Measurements from ENCODE around the gene RAI1.

RAI1 gene

DNA sequence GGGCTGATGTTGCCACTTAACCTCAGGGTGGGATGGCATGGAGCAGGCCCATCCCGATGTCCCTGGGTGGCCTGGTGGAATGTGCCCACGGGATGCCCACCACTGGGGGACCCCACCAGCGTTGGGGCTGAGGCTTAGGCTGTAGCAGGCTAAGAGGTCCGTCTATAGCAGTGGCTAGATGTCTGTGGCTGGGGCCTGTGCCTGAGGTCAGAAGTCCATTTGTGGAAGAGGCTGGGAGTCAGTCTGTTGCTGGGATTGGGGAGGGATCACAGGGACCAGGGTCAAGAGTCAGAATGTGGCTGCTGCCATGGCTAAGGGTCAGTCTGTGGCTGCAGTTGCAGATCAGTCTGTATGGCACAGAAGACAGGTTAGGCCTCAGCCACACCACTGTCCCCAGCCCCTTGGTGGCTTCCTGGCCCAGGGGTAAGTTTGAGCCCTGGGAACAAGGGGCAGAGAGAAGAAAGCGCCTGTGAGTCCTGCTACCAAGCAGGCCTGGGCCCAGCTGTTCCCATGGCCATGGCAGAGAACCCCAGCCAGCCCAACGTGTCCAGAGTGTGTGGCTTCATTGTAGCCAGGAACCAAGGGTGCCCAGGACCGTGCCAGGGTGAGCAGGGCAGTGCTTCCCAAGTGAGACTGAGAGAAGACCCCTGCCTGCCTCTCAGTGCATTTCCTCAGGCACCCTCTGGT, 35.7 kb downstream of the RAI1 start:
- DNase-seq (ENCODE audit: low read depth), result no peak

DNA sequence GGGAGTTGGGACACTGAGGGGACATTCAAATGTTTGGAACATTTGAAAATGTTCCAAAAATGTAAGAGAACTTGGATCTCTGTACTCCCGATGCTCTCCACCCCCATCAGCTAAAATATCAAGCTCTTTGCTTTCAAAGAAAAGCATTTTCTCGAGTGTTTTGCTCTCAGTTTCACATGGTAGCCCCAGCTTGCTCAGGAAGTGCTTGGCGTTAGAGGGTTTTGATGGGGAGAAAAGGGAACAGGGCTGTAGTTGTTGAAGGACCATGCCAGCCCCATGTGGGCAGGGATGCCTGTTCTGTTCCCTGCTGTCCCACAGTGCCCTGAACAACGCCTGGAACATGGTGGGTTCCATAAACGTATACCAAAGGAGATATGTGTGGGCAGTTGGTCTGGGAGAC, 37.0 kb downstream of the RAI1 start:
- no peak for DNase-seq (ENCODE audit: low read depth)

GRCh38 chr17:17719199-17719940, 38.1 kb downstream of the RAI1 start:
- DNase-seq (ENCODE audit: low read depth), result no peak

DNA sequence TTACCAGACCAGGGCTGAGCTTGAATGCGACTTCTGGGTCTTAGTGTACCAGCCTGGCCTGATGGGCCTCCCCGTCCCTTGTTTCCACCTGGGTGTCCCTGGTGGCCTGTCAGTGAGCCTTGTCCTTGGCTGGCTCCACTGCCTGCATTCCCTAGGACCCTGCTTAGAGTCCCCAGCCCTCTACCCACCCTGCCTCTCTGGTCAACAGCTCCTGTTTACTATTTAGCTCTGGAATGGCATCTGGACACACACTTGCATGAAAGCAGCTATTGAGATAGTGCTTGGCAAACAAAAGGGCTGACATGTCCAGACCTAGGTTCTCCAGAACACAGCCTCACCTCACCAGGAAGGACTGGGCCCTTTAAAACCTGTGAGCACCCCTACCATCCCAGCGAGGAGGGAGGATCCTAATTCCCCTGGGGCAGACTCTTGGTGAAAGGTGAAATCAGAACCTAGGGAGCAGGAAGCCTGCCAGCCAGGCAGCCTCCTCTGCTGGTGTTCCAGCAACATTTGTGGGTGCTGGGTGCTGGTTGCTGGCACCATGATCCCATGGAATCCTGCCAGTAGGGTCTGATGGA, 38.8 kb downstream of the RAI1 start:
- DNase-seq (ENCODE audit: low read depth), result no peak

DNA sequence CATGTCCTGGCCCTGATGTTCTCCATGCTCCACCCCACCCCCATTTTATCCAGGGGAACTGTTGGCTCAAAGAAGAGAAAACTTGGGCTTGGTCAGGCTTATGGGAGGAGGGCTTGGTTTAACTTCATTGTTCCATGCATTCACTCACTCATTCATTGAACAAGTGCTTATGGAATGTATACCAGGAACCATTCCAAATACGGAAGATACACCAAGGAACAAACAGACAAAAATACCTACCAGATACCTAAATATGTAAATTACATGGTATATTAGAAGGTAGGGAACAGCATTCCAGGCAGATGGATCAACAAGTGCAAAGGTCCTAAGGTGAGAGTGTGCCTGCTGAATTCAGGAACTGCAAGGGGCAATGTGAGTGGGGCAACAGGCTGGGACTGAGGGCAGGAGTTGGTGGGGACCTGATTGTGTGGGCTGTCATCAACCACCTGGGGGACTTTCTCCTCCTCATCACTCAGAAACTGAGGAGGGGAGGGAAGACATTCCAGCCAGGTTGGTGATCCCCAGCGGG, 39.9 kb downstream of the RAI1 start:
- DNase-seq (ENCODE audit: low read depth), result no peak

DNA sequence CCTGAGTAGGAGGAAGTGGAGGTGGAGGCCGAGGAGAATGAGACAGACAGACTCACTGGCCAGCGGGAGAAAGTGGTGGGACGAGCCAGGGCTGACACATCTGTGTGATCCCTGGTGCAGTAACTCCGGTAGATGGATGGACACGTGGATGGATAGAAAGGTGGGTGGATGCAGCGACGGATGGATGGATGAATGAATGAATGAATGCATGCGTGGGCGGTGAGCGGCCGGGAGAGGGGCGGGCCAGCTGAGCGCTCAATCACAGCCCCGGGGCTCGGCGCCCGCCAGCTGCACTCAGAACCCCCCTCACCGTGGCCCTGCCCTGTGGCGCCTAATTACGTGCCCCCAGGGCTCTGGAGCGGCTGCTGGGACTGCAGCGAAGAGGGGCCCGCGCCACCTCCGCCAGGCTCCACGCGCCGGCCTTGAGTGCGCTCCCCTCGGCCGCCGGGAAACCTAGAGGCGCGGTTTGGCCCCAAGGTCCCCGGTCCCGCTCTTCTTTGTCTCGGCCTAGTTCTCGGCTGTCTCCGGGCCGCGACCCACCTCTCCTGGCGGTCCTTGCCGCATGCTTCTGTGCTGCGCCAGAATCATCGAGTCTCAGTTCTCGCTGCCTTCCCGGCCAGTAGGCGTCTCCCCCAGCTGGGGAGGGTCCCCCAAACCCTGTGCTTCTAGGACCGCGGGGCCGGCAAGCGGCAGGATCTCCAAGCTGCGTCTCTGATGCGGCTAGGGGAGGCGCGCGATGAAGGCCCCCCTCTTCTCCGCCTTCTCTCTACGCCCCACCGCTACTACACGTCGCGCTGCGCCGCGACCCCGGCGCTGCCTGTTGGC, 41.0 kb downstream of the RAI1 start:
- DNase-seq (ENCODE audit: low read depth), result no peak

GRCh38 chr17:17722906-17723353, 41.7 kb downstream of the RAI1 start:
- no peak for DNase-seq (ENCODE audit: low read depth)

DNA sequence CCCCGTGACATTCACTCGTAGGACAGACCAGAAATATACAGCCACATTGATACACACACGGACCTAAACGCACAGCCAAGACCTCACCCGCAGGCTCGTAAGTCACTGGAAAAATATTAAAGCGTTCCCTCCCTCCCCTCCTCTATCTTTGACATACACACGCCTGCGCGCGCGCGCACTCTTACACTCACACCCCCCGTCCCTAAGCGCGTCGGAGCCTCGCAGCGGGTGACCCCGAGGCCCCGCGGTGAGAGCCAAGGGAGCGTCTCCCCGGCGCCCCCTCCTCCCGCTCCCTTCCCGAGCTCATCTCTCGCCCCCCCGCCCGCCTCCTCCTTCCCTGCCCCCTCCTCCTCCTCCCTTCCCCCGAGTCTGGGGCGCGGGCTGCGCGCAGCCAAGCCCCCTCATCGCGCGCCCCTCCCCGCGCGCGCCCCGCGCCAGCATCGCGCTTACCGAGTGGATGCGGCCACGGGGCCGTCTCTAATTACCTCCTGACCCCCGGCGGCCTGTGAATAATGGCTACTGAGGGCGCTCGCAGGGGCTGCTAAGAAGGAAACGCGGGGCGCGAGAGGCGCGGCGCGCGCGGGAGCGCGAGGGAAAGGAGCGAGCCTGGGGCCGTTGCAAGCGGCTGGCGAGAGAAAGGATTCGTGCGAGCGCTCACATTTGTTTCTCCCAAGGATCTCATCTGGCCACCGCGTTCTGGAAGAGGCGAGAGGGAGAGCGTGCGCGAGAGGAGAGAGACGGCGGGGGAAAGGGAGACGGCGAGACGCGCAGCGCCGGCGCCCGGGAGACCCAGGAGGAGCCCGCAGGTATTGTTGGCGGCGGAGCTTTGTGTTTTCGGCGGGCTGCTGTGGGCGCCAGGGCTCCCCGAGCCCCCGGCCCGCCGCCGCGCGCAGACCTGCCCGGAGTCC, 42.4 kb downstream of the RAI1 start:
- no peak for DNase-seq (ENCODE audit: low read depth)

DNA sequence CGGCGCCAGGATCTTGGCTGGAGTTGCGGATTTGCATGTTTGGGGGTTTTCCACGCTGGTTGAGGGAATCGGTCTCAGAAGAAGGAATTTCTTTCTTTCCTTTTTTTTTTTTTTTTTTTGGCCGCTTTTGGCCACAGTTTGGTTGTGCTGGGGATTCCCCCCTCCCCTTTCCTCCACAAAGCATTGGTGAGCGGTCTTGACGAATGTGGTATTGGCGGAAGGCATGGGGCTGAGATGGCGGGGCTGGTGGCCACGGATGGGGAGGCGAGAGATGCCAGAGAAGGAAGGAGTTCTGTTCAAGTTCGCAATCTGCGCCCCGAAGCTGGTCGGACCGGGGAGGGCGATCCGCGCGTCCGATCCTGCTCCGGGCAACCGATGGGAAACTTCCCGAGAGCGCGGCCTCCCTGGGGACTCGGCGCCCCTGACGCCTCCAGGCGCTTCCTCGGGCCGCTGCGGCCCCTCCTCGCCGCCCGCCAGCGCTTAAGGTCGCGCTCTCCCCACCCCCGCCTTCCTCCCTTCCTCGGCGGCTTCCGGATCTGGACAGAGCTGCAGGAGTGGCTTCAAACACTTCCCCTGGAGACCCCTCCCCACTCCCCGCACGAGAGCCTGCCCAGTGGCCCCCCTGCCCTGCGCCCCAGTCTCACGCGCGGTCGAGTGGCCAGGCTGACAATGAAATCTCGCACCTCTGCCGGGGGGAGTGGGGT, 43.2 kb downstream of the RAI1 start:
- DNase-seq (ENCODE audit: low read depth), result no peak

- no peak for DNase-seq (ENCODE audit: low read depth)
Observed at GRCh38 chr17:17725011-17725751, 43.9 kb downstream of the RAI1 start.

DNA sequence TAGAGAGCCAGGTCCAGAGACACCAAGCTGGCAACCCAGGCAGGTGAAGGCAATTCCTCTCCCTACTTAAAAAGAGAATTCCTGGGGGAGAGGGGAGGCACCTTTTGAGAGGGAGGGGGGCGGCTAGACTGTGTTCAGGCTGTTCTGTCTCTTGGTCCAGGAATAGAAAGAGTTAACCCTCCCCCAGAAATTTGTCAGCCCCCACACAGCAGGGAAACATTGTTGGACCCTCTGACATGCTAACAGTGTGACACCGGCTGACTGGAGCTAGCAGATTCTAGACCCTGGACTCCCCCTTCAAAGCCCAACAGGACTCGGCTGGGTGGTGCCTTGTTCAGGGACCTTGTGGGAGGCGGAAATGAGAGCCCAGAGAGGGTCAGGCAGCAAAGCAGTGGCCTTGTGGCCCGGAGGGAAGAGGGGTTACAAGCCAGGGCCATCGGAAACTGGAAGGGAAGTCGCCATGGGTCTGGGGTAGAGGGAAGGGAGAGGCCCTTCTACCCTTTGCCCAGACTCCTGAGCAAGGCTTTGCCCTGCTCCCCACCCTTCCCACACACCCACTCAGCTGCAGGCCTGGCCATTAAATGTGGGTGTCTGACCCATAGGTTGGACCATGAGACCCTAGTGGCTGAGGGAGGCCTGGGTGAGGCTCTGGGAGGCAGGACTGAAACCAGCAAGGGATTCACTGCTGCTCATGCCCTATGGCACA, 44.6 kb downstream of the RAI1 start:
- DNase-seq (ENCODE audit: low read depth), result no peak

DNA sequence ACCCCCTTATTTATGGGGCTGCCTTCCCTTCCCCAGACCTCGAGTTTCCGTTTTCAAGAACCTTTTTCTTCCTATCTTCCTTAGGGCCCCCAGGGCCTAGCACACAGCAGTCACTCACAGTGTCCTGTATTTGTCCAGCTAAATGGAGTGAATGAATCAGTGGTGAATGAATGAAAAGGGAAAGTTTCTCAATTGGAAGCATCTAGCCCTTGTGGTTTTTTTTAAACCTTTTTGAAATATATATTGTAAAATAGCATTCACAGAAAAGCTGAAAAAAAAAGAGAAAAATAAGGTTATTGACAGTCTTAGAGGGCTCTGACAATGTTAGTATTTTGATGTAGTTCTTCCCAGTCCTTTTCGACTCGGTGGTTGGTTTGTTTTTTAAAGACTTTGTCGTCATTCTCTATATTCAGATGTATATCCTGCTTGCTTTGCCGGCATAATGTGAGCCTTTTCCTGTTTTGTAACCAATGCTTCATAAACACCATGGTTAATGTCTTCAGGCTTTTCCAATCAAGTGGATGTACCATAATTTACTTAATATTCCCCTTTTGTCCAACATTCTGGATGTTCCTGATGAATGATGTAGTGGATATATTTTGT, 45.3 kb downstream of the RAI1 start:
- no peak for DNase-seq (ENCODE audit: low read depth)

GRCh38 chr17:17727111-17727659, 45.9 kb downstream of the RAI1 start:
- no peak for DNase-seq (ENCODE audit: low read depth)

DNA sequence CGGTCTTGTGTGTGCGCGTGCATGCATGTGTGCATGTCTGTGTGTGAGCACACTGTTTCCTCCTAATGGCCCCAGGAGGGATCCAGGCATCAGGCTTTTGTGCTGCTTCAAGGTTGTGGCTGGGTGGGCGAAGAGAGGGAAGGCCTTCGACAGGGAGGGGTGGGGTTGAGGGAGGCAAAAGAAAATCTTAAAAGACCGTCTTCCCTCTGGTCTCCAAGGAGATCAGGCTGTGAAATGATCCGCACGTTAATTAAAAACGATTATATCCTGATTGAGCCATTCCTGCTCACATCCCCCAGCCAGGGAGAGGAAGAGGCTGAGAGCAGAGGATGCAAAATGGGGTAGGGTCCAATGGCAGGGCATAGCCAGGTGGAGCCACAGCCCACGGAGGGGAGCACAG, 46.9 kb downstream of the RAI1 start:
- DNase-seq (ENCODE audit: low read depth), result no peak

GRCh38 chr17:17728550-17729251, 47.4 kb downstream of the RAI1 start:
- DNase-seq (ENCODE audit: low read depth), result no peak

GRCh38 chr17:17729620-17730249, 48.5 kb downstream of the RAI1 start:
- no peak for DNase-seq (ENCODE audit: low read depth)

DNA sequence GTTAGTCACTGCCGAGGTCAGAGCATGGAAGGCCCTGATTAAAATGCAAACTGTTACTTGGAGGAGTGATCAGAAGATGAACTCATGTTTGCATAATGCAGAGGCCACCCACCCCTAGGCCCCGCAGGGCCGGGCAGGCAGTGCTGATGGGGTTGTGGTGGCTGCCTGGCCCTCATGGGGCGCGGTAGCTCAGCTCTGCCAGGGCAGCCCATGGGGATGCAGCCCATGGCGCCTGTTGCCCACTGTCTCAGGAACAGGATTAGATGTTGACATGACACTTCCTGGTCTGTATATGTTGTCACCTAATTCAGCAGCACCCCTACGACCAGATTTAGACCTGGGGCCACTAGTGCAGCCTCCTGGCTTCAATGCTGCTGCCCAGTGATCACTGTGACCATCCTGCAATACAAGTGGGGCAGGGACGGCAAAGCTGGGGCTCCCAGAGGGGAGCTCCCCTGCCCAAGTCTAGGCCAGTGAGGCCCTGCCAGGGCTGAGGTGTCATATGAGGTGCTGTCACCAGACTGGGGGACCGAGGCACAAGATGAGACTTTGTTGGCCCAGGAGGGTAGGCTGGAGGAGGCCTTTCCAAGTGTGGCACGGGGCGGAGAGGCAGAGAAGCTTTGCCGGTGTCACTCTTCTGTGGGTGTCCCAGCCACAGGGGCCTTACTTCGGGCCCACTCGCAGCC, 49.1 kb downstream of the RAI1 start:
- no peak for DNase-seq (ENCODE audit: low read depth)

Data from stromal cell of bone marrow (primary cell).